WTC11 (cell line): ENCODE results near the gene CMTM7. TPM values are rescaled to one million over a fixed set of nuclear protein-coding genes. Genes with fewer than 3 reads are reported as not detected.

Experiments used
- ATAC-seq: fragments of 200-7000 bp; cut with Tn5 transposase; 2 replicates; pipeline ENCODE4 v1.10.0; 2021; ENCODE audit warnings: mild to moderate bottlenecking, moderate library complexity
- CTCF ChIA-PET: fragments of 300-600 bp; sonication (Branson Sonifier 250); formaldehyde crosslinking; loops from one replicate; lab custom pipeline; 2021; ENCODE audit warnings: antibody characterized with exemption; lab: Charles Lee
- POLR2A ChIA-PET: fragments of 350-600 bp; sonication (Branson Sonifier 250); formaldehyde crosslinking; loops from one replicate; lab custom pipeline; 2021; ENCODE audit warnings: antibody characterized with exemption; lab: Charles Lee
- DNase-seq: peaks from one replicate; pipeline ENCODE4 v3.0.0; 2021; ENCODE audit warnings: low spot score
- H3K27ac Mint-ChIP-seq: 2 replicates; pipeline ENCODE4 v1.8.0; 2021; ENCODE audit warnings: mixed read lengths
- H3K27me3 Mint-ChIP-seq: 2 replicates; pipeline ENCODE4 v1.8.0; 2021; ENCODE audit warnings: low read depth, mild to moderate bottlenecking, moderate library complexity, mixed read lengths
- H3K36me3 Mint-ChIP-seq: 2 replicates; pipeline ENCODE4 v1.8.0; 2021; ENCODE audit warnings: mixed read lengths
- H3K4me1 Mint-ChIP-seq: 2 replicates; pipeline ENCODE4 v1.8.0; 2022; ENCODE audit warnings: mixed read lengths
- H3K4me3 Mint-ChIP-seq: 2 replicates; pipeline ENCODE4 v1.8.0; 2021; ENCODE audit warnings: mild to moderate bottlenecking, moderate library complexity, mixed read lengths
- H3K9me3 Mint-ChIP-seq: 2 replicates; pipeline ENCODE4 v1.8.0; 2021; ENCODE audit warnings: mixed read lengths
- ATF2 ChIP-seq: sonication (generic); formaldehyde crosslinking; IDR thresholded peaks from 2 replicates; pipeline ENCODE4 v1.8.1; 2022; ENCODE audit warnings: low read depth, missing genetic modification reagents, borderline replicate concordance
- CBFB ChIP-seq: sonication (generic); formaldehyde crosslinking; IDR thresholded peaks from 2 replicates; pipeline ENCODE4 v1.8.1; 2022; ENCODE audit warnings: mild to moderate bottlenecking, low read depth, missing genetic modification reagents
- CREB1 ChIP-seq: sonication (generic); formaldehyde crosslinking; IDR thresholded peaks from 2 replicates; pipeline ENCODE4 v1.8.0; 2023; ENCODE audit warnings: mild to moderate bottlenecking, missing genetic modification reagents
- E2F5 ChIP-seq: sonication (generic); formaldehyde crosslinking; IDR thresholded peaks from 2 replicates; pipeline ENCODE4 v1.8.1; 2022; ENCODE audit warnings: mild to moderate bottlenecking, moderate library complexity, missing genetic modification reagents
- ERG ChIP-seq: fragments of 250-450 bp; sonication (Bioruptor Pico); IDR thresholded peaks from 2 replicates; pipeline ENCODE4 v1.8.0; 2021; ENCODE audit warnings: mild to moderate bottlenecking
- ESRRA ChIP-seq: sonication (generic); formaldehyde crosslinking; IDR thresholded peaks from 2 replicates; pipeline ENCODE4 v1.8.1; 2022; ENCODE audit warnings: mild to moderate bottlenecking, missing genetic modification reagents, borderline replicate concordance
- FOXP1 ChIP-seq: sonication (generic); formaldehyde crosslinking; IDR thresholded peaks from 2 replicates; pipeline ENCODE4 v1.8.0; 2022; ENCODE audit warnings: missing genetic modification reagents, mild to moderate bottlenecking, moderate library complexity, borderline replicate concordance
- JUN ChIP-seq: sonication (generic); formaldehyde crosslinking; IDR thresholded peaks from 2 replicates; pipeline ENCODE4 v1.8.0; 2023; ENCODE audit warnings: mild to moderate bottlenecking, missing genetic modification reagents
- NFATC4 ChIP-seq: fragments of 250-450 bp; sonication (Bioruptor Pico); IDR thresholded peaks from 2 replicates; pipeline ENCODE4 v1.9.0; 2021; ENCODE audit warnings: mild to moderate bottlenecking
- NR1H2 ChIP-seq: sonication (generic); formaldehyde crosslinking; IDR thresholded peaks from 2 replicates; pipeline ENCODE4 v1.9.0; 2021; ENCODE audit warnings: mild to moderate bottlenecking, moderate library complexity, missing genetic modification reagents
- OVOL2 ChIP-seq: fragments of 250-450 bp; sonication (Bioruptor Pico); IDR thresholded peaks from 2 replicates; pipeline ENCODE4 v1.9.0; 2021; ENCODE audit warnings: mild to moderate bottlenecking, borderline replicate concordance
- STAT6 ChIP-seq: sonication (generic); formaldehyde crosslinking; conservative IDR thresholded peaks from 2 replicates; pipeline ENCODE4 v1.8.1; 2023; ENCODE audit warnings: mild to moderate bottlenecking, low read depth, missing genetic modification reagents, moderate library complexity
- TEAD1 ChIP-seq: sonication (generic); formaldehyde crosslinking; IDR thresholded peaks from 2 replicates; pipeline ENCODE4 v1.8.0; 2022; ENCODE audit warnings: mild to moderate bottlenecking, missing genetic modification reagents
- ZNF121 ChIP-seq: sonication (generic); formaldehyde crosslinking; IDR thresholded peaks from 2 replicates; pipeline ENCODE4 v1.8.0; 2023; ENCODE audit warnings: missing genetic modification reagents
- ZNF138 ChIP-seq: sonication (generic); formaldehyde crosslinking; conservative IDR thresholded peaks from 2 replicates; pipeline ENCODE4 v1.8.1; 2022; ENCODE audit warnings: mild to moderate bottlenecking, moderate library complexity, missing genetic modification reagents
- ZNF317 ChIP-seq: sonication (generic); formaldehyde crosslinking; IDR thresholded peaks from 2 replicates; pipeline ENCODE4 v1.8.1; 2023; ENCODE audit warnings: low read depth, mild to moderate bottlenecking, moderate library complexity, missing genetic modification reagents, borderline replicate concordance
- ZNF396 ChIP-seq: fragments of 250-450 bp; sonication (Bioruptor Pico); IDR thresholded peaks from 2 replicates; pipeline ENCODE4 v1.8.0; 2021; ENCODE audit warnings: mild to moderate bottlenecking, moderate library complexity, borderline replicate concordance
- ZNF671 ChIP-seq: fragments of 250-450 bp; sonication (Bioruptor Pico); IDR thresholded peaks from 2 replicates; pipeline ENCODE4 v1.8.0; 2021; ENCODE audit warnings: mild to moderate bottlenecking
- ZSCAN18 ChIP-seq: fragments of 250-450 bp; sonication (Bioruptor Pico); IDR thresholded peaks from 2 replicates; pipeline ENCODE4 v2.1.2; 2022; ENCODE audit warnings: mild to moderate bottlenecking, moderate library complexity
- total RNA-seq: library from RNA; stranded (reverse); gene quantifications from 3 replicates; pipeline ENCODE4 v1.2.3, GENCODE V29; 2021

The CMTM7 gene
- total RNA-seq, 1 experiment from 2014 or later, result 23.4 TPM

GRCh38 chr3:32367442-32367841 is 24.2 kb upstream of the CMTM7 start:
- TF ChIP-seq CREB1 (no peak), ZSCAN18 (CRISPR knock-in tag) (no peak), STAT6 (CRISPR knock-in tag) (no peak), OVOL2 (CRISPR knock-in tag) (no peak), FOXP1 (no peak), ZNF138 (CRISPR knock-in tag) (no peak), ATF2 (CRISPR knock-in tag) (no peak), NFATC4 (CRISPR knock-in tag) (no peak), ZNF317 (CRISPR knock-in tag) (no peak), TEAD1 (CRISPR knock-in tag) (no peak), E2F5 (CRISPR knock-in tag) (no peak), ERG (no peak), ZNF671 (CRISPR knock-in tag) (no peak), NR1H2 (CRISPR knock-in tag) (no peak)
- DNase-seq (no peak), ATAC-seq (peak; percentile 13; the same call in 1 of the 2 replicates)
- ChIA-PET POLR2A (interaction anchor here (0.9 kb wide), 1 partner anchor 17 kb away, joined by 4 read pairs; no protein-coding TSS in a partner anchor), CTCF (interaction anchor here (1.2 to 3.7 kb wide), 4 partner anchors 8 to 190 kb away, joined by 3 to 23 read pairs (median 6); no protein-coding TSS in a partner anchor)
- H3K4me3 Mint-ChIP-seq, result no peak overlapping the region
- H3K4me1 Mint-ChIP-seq, result peaks cover 16% of the 10 kb centered on the region
- no peak overlapping the region; the same call in 1 of the 2 replicates for H3K27ac Mint-ChIP-seq
- no peaks in the 10 kb centered on the region for H3K36me3 Mint-ChIP-seq
- H3K27me3 Mint-ChIP-seq, result no peaks in the 10 kb centered on the region; the same call in 1 of the 2 replicates
- H3K9me3 Mint-ChIP-seq, result no peaks in the 10 kb centered on the region

GRCh38 chr3:32371461-32372212 is 20.0 kb upstream of the CMTM7 start:
- Mint-ChIP-seq H3K27ac (no peak overlapping the region), H3K4me3 (no peak overlapping the region)

More at GRCh38 chr3:32371461-32372212, 20.0 kb upstream of the CMTM7 start:
- DNase-seq, result no peak
- CTCF ChIA-PET, result interaction anchor here (0.6 to 7.6 kb wide), 2 partner anchors 96 to 130 kb away, joined by 3 to 117 read pairs; no protein-coding TSS in a partner anchor
- Mint-ChIP-seq H3K36me3 (no peaks in the 10 kb centered on the region), H3K4me1 (peaks cover 14% of the 10 kb centered on the region), H3K9me3 (no peaks in the 10 kb centered on the region), H3K27me3 (no peaks in the 10 kb centered on the region)
- no peak for ATAC-seq
- POLR2A ChIA-PET, result interaction anchor here (0.5 kb wide), 1 partner anchor 475 kb away, joined by 3 read pairs; no protein-coding TSS in a partner anchor
- TF ChIP-seq ZNF317 (CRISPR knock-in tag) (no peak), ESRRA (CRISPR knock-in tag) (no peak), ZNF121 (CRISPR knock-in tag) (no peak), CBFB (no peak), ZNF396 (CRISPR knock-in tag) (no peak), JUN (CRISPR knock-in tag) (no peak)
